T-cell (primary cell): ENCODE measurements around the gene SLC27A4. TPM values are rescaled to one million over a fixed set of nuclear protein-coding genes. Genes with fewer than 3 reads are reported as not detected.
A peak's percentile ranks its signal among the peaks of the same experiment; 100 is the strongest.

Experiments
- ATAC-seq, 4 experiments: fragments of 200-7000 bp in 3 of 4; fragments of 150-1000 bp in 1 of 4; cut with Tn5 transposase; replicated peaks in 1 of 4; 1 replicate in 3 of 4; 2 replicates in 1 of 4; pipeline ENCODE4 v1.10.0; 2021; ENCODE audit warnings: moderate library complexity in 3 of 4, mild to moderate bottlenecking in 2 of 4, moderate number of reproducible peaks in 1 of 4
- CTCF ChIA-PET, 2 donors: fragments of 300-600 bp; sonication (Branson Sonifier 250); formaldehyde crosslinking; loops; one replicate each; lab custom pipeline; 2022; ENCODE audit warnings: antibody characterized with exemption in 2 of 2; lab: Charles Lee
- POLR2A ChIA-PET, 2 donors: fragments of 300-600 bp; sonication (Branson Sonifier 250); formaldehyde crosslinking; loops; one replicate each; lab custom pipeline; 2022; ENCODE audit warnings: antibody characterized with exemption in 2 of 2; lab: Charles Lee
- DNase-seq, 35 experiments: peaks; one replicate each; pipeline versions ENCODE4 v3.0.0 to v3.0.0-alpha.2; 2013 to 2023
- H3K27ac ChIP-seq: one replicate; pipeline ENCODE4 v1.5.1; 2013; ENCODE audit warnings: low read length
- H3K27me3 ChIP-seq, 2 experiments: replicated peaks in 1 of 2; 1 replicate in 1 of 2; 2 replicates in 1 of 2; pipeline versions ENCODE4 v1.6.1 to v1.7.0; 2013; ENCODE audit warnings: low read length in 1 of 2, mixed read lengths in 1 of 2; ENCODE audit not compliant: control insufficient read depth in 2 of 2, insufficient read depth in 2 of 2; ENCODE audit errors: extremely low read depth in 1 of 2
- H3K36me3 ChIP-seq, 2 donors: 1 replicate in 1 of 2; 2 replicates in 1 of 2; pipeline versions ENCODE4 v1.6.1 to v1.7.0; 2013; ENCODE audit warnings: low read length in 1 of 2; ENCODE audit not compliant: control insufficient read depth in 2 of 2, insufficient read depth in 1 of 2; ENCODE audit errors: extremely low read depth in 1 of 2
- H3K4me1 ChIP-seq, 2 experiments: 1 replicate in 1 of 2; 2 replicates in 1 of 2; pipeline versions ENCODE4 v1.6.1 to v1.7.0; 2013; ENCODE audit warnings: low read length in 2 of 2, mixed read lengths in 1 of 2; ENCODE audit not compliant: insufficient read depth in 2 of 2, control insufficient read depth in 1 of 2; ENCODE audit errors: extremely low read depth in 1 of 2
- H3K4me3 ChIP-seq, 2 donors: 1 replicate in 1 of 2; 2 replicates in 1 of 2; pipeline versions ENCODE4 v1.5.1 to v1.7.0; 2013; ENCODE audit warnings: mild to moderate bottlenecking in 2 of 2, low read length in 1 of 2, moderate library complexity in 1 of 2; ENCODE audit not compliant: control insufficient read depth in 1 of 2; ENCODE audit errors: extremely low read depth in 1 of 2
- H3K9me3 ChIP-seq: 2 replicates; pipeline ENCODE4 v1.7.0; 2013
- H3K27ac Mint-ChIP-seq, 2 donors: one replicate each; pipeline ENCODE4 v1.8.0; 2020 to 2021; ENCODE audit warnings: mild to moderate bottlenecking in 2 of 2, mixed read lengths in 2 of 2
- H3K27me3 Mint-ChIP-seq, 2 donors: one replicate each; pipeline ENCODE4 v1.8.0; 2021 to 2022; ENCODE audit warnings: mixed read lengths in 2 of 2
- H3K36me3 Mint-ChIP-seq: one replicate; pipeline ENCODE4 v1.8.0; 2021; ENCODE audit warnings: mixed read lengths
- H3K4me1 Mint-ChIP-seq, 3 donors: one replicate each; pipeline ENCODE4 v1.8.0; 2020 to 2022; ENCODE audit warnings: mixed read lengths in 3 of 3, mild to moderate bottlenecking in 1 of 3
- H3K4me3 Mint-ChIP-seq, 3 donors: one replicate each; pipeline ENCODE4 v1.8.0; 2020 to 2022; ENCODE audit warnings: mild to moderate bottlenecking in 3 of 3, mixed read lengths in 3 of 3, moderate library complexity in 3 of 3
- H3K9me3 Mint-ChIP-seq, 3 donors: one replicate each; pipeline ENCODE4 v1.8.0; 2020 to 2022; ENCODE audit warnings: mixed read lengths in 3 of 3
- WGBS: methylation state at CpG from one replicate; pipeline ENCODE4 v1.1.5; 2013; ENCODE audit warnings: missing lambda C conversion rate; ENCODE audit not compliant: insufficient coverage; 5-methylcytosine and 5-hydroxymethylcytosine counted together
- total RNA-seq, 35 experiments: library from RNA in 6 of 35; stranded (reverse) in 6 of 35; fragments of 120-200 nt in 1 of 35; gene quantifications; one replicate each; pipeline versions ENCODE4 v1.2.1 to v1.2.4 and lab custom pipeline; 2013 to 2026

Gene SLC27A4
- 10 to 100 TPM in 3 of 5 donors, 1 to 10 TPM in 2; 7.3 to 18.4 (median 17.5) TPM for total RNA-seq
- 10.2 TPM for total RNA-seq (2013)
- total RNA-seq (lab: John Stamatoyannopoulos, UW): 7.9 to 106 (median 24.8) reads per million in 29 experiments

GRCh38 chr9:128339761-128340690 is at the start of gene SLC27A4:
Gene SLC27A4 (plus strand): TSS chr9:128340527. CDS start chr9:128343133, 2,606 bp downstream.
- H3K4me1 ChIP-seq: peaks cover 7 to 19% of the 10 kb centered on the region in 2 experiments
- DNase-seq (peak; percentile 57 to 90 (median 77)), ATAC-seq (peak; percentile 94 to 96 (median 95))
- Mint-ChIP-seq H3K27ac (peak within 1 kb of the TSS; percentile 83 to 89), H3K36me3 (peaks cover 3% of the 10 kb centered on the region), H3K9me3 (no peaks in the 10 kb centered on the region), H3K27me3 (no peaks in the 10 kb centered on the region), H3K4me3 (peak within 1 kb of the TSS; percentile 82 to 97 (median 90)), H3K4me1 (peaks cover 8 to 9% (median 8%) of the 10 kb centered on the region in 3 donors)
- H3K9me3 ChIP-seq: no peaks in the 10 kb centered on the region
- H3K4me3 ChIP-seq: peak within 1 kb of the TSS; percentile 79 to 87
- peak within 1 kb of the TSS; percentile 58 for H3K27ac ChIP-seq
- ChIA-PET CTCF (no interaction called here), POLR2A (no interaction called here)
- peaks cover 14 to 25% of the 10 kb centered on the region in 2 donors for H3K36me3 ChIP-seq
- H3K27me3 ChIP-seq: no peaks in the 10 kb centered on the region
- 4% methylated on average over 57 of the region's 75 CpGs for WGBS

- Mint-ChIP-seq H3K36me3 (peaks cover 4% of the 10 kb centered on the region), H3K9me3 (no peaks in the 10 kb centered on the region), H3K27ac (no peak overlapping the region), H3K4me1 (peaks cover 0 to 1% (median 0%) of the 10 kb centered on the region in 3 donors), H3K27me3 (no peaks in the 10 kb centered on the region), H3K4me3 (no peak overlapping the region)
- Histone ChIP-seq H3K36me3 (peaks cover 0 to 12% of the 10 kb centered on the region in 2 donors), H3K9me3 (no peaks in the 10 kb centered on the region), H3K4me1 (no peaks in the 10 kb centered on the region), H3K27me3 (no peaks in the 10 kb centered on the region), H3K4me3 (no peak overlapping the region), H3K27ac (no peak overlapping the region)
- DNase-seq (no peak), ATAC-seq (no peak)
- WGBS: no CpG with 5 or more reads among the region's 3 CpGs
- ChIA-PET CTCF (interaction anchor here in 1 of 2 donors (0.7 kb wide), 1 partner anchor 466 kb away, joined by 4 read pairs; no protein-coding TSS in a partner anchor), POLR2A (interaction anchor here in 1 of 2 donors (0.5 kb wide), 1 partner anchor 707 kb away, joined by 3 read pairs; no protein-coding TSS in a partner anchor)
These were observed 48.3 kb upstream of the SLC27A4 start for GRCh38 chr9:128292009-128292408.

GRCh38 chr9:128293091-128293490 is 47.2 kb upstream of the SLC27A4 start:
- Mint-ChIP-seq H3K4me1 (peaks cover 0 to 1% (median 0%) of the 10 kb centered on the region in 3 donors), H3K27ac (no peak overlapping the region), H3K36me3 (peaks cover under 1% of the 10 kb centered on the region), H3K27me3 (no peaks in the 10 kb centered on the region), H3K9me3 (no peaks in the 10 kb centered on the region), H3K4me3 (no peak overlapping the region)
- Histone ChIP-seq H3K36me3 (peaks cover 0 to 7% of the 10 kb centered on the region in 2 donors), H3K27ac (no peak overlapping the region), H3K27me3 (no peaks in the 10 kb centered on the region), H3K4me1 (no peaks in the 10 kb centered on the region), H3K4me3 (no peak overlapping the region), H3K9me3 (no peaks in the 10 kb centered on the region)
- ChIA-PET POLR2A (no interaction called here), CTCF (no interaction called here)
- DNase-seq (no peak), ATAC-seq (no peak)
- 100% methylated on average over 1 of the region's 4 CpGs for WGBS

- H3K27ac ChIP-seq: no peak overlapping the region
- Mint-ChIP-seq H3K27ac (no peak overlapping the region), H3K4me1 (peaks cover 0 to 1% (median 0%) of the 10 kb centered on the region in 3 donors), H3K9me3 (no peaks in the 10 kb centered on the region), H3K27me3 (no peaks in the 10 kb centered on the region), H3K4me3 (no peak overlapping the region), H3K36me3 (no peaks in the 10 kb centered on the region)
- H3K4me3 ChIP-seq: no peak overlapping the region
- H3K36me3 ChIP-seq: no peaks in the 10 kb centered on the region
- ChIA-PET CTCF (interaction anchor here in 1 of 2 donors (0.5 to 1.6 kb wide), 2 partner anchors 19 to 47 kb away, joined by 5 to 7 read pairs; no protein-coding TSS in a partner anchor), POLR2A (no interaction called here)
- ATAC-seq: no peak
- no peaks in the 10 kb centered on the region for H3K27me3 ChIP-seq
- H3K4me1 ChIP-seq: no peaks in the 10 kb centered on the region
- H3K9me3 ChIP-seq: no peaks in the 10 kb centered on the region
- WGBS: 94% methylated on average over 2 of the region's 4 CpGs
- DNase-seq: no peak
These were observed 46.2 kb upstream of the SLC27A4 start for GRCh38 chr9:128294142-128294541.

GRCh38 chr9:128296340-128297220 is 43.7 kb upstream of the SLC27A4 start:
- no peak overlapping the region for H3K4me3 Mint-ChIP-seq
- no peaks in the 10 kb centered on the region for H3K9me3 Mint-ChIP-seq
- no peaks in the 10 kb centered on the region for H3K4me1 ChIP-seq
- H3K27me3 Mint-ChIP-seq: no peaks in the 10 kb centered on the region
- ChIA-PET CTCF (no interaction called here), POLR2A (no interaction called here)
- H3K27me3 ChIP-seq: no peaks in the 10 kb centered on the region
- 94% methylated on average over 6 of the region's 16 CpGs for WGBS
- H3K27ac Mint-ChIP-seq: no peak overlapping the region
- H3K27ac ChIP-seq: no peak overlapping the region
- H3K36me3 Mint-ChIP-seq: no peaks in the 10 kb centered on the region
- H3K9me3 ChIP-seq: no peaks in the 10 kb centered on the region
- H3K4me1 Mint-ChIP-seq: peaks cover 0 to 1% (median 0%) of the 10 kb centered on the region in 3 donors
- ATAC-seq: no peak
- DNase-seq: no peak
- H3K36me3 ChIP-seq: no peaks in the 10 kb centered on the region
- H3K4me3 ChIP-seq: no peak overlapping the region
